ENCODE measurements around the gene TRAF3IP1. TPM values are rescaled to one million over a fixed set of nuclear protein-coding genes. Genes with fewer than 3 reads are reported as not detected.
A peak's percentile ranks its signal among the peaks of the same experiment; 100 is the strongest.
"Not testable (repeated sequence)": the region's sequence is repeated elsewhere in the genome, so short reads cannot be mapped to it uniquely, and the experiment has no call there.

The TRAF3IP1 gene
- total RNA-seq, 2 experiments from 2014 or later, result 5.1 to 6.9 TPM

DNA sequence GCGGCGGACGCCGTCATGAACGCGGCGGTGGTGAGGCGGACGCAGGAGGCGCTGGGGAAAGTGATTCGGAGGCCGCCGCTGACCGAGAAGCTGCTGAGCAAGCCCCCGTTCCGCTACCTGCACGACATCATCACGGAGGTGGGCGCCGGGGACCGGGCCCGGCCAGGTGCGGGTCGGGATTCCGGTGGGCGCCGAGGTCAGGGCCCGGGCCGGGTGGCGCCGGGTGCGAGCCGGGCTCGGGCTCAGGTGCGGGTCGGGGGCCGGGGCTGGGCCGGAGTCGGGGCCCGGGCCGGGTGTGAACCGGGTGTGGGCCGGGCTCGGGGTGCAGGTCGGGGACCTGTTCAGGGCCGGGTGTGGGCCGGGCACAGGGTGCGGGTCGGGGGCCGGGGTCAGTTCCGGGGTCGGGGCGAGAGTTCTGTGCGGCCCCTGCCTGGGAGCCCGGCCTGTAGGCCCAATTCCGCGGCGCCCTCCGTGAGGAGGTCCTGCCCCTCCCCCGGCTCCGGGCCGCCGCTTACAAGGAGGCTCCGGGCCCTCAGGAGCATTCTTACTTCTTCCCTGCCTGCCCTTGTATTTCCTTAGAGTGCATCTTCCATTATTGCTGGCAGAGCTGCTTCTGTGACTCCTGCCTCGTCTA, 447 bp downstream of the TRAF3IP1 start:
- peaks cover 29% of the 10 kb centered on the region for H3K4me1 Mint-ChIP-seq (ENCODE audit: low read depth)
- H3K27me3 Mint-ChIP-seq, result no peaks in the 10 kb centered on the region
- CTCF ChIA-PET, result no interaction called here
- Histone ChIP-seq H3K4me3 (ENCODE audit: low read length) (peak overlapping the region; percentile 46), H3K36me3 (ENCODE audit: insufficient read depth, low read length) (no peaks in the 10 kb centered on the region), H3K27ac (ENCODE audit: low read depth in 1 of 2, low read length in 2 of 2) (no peak overlapping the region), H3K27me3 (ENCODE audit: control insufficient read depth in 1 of 2, insufficient read depth in 2 of 2, low read length in 2 of 2) (no peaks in the 10 kb centered on the region), H3K9me3 (ENCODE audit: control insufficient read depth in 1 of 2, insufficient read depth in 1 of 2, low read length in 2 of 2) (no peaks in the 10 kb centered on the region), H3K4me1 (ENCODE audit: insufficient read depth, low read length) (peaks cover 20% of the 10 kb centered on the region)
- POLR2A ChIA-PET, result interaction anchor here (1.4 kb wide), 1 partner anchor 32 kb away, joined by 5 read pairs; the partner anchor contains the start of gene PER2
- TF ChIP-seq, protein P1, sequence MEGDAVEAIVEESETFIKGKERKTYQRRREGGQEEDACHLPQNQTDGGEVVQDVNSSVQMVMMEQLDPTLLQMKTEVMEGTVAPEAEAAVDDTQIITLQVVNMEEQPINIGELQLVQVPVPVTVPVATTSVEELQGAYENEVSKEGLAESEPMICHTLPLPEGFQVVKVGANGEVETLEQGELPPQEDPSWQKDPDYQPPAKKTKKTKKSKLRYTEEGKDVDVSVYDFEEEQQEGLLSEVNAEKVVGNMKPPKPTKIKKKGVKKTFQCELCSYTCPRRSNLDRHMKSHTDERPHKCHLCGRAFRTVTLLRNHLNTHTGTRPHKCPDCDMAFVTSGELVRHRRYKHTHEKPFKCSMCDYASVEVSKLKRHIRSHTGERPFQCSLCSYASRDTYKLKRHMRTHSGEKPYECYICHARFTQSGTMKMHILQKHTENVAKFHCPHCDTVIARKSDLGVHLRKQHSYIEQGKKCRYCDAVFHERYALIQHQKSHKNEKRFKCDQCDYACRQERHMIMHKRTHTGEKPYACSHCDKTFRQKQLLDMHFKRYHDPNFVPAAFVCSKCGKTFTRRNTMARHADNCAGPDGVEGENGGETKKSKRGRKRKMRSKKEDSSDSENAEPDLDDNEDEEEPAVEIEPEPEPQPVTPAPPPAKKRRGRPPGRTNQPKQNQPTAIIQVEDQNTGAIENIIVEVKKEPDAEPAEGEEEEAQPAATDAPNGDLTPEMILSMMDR (IDR thresholded peaks at IDR 0.05), result no peak
- intact Hi-C loops (cut with DNase I, micrococcal nuclease), result loop anchor here (1.0 to 2.0 kb wide), 2 partner anchors 31 to 32 kb away; partner anchors contain the start of gene PER2 (in 1 of the 2)
- no peak overlapping the region for H3K27ac Mint-ChIP-seq
- no peaks in the 10 kb centered on the region for H3K9me3 Mint-ChIP-seq
- peaks cover 13% of the 10 kb centered on the region for H3K36me3 Mint-ChIP-seq (ENCODE audit: low read depth)
- ATAC-seq (ENCODE audit: poor library complexity) (peak; percentile 52), DNase-seq (peak in 5 of 14 experiments; percentile 5 to 34 (median 20))
- peak overlapping the region; percentile 88 for H3K4me3 Mint-ChIP-seq

DNA sequence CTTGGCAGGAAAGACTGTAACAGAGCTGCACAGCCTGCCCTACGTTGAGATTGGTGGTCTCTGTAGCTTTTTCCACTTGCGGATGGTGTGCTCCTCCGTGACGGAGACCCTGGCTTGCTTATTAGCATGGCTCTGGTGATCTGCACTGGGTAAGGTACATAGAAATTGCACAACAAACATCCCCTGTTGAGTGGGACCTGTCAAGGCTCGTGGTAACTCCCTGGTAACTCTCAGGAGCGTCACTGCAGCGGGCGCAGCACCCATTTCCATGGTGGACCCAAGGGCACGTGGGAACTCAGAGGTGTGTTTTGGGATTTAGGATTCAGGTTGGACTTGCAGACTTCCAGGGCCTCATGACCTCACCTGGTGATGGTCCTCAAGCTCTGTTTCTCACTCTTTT, 1.1 kb downstream of the TRAF3IP1 start:
- TF ChIP-seq, protein P1 (IDR thresholded peaks at IDR 0.05), result no peak
- H3K27me3 Mint-ChIP-seq, result no peaks in the 10 kb centered on the region
- ATAC-seq (ENCODE audit: poor library complexity) (no peak), DNase-seq (no peak)
- ChIA-PET CTCF (no interaction called here), POLR2A (interaction anchor here (1.4 kb wide), 1 partner anchor 33 kb away, joined by 5 read pairs; the partner anchor contains the start of gene PER2)
- H3K27ac Mint-ChIP-seq, result no peak overlapping the region
- peaks cover 5% of the 10 kb centered on the region for H3K36me3 ChIP-seq (ENCODE audit: insufficient read depth, low read length)
- H3K4me1 Mint-ChIP-seq (ENCODE audit: low read depth), result peaks cover 29% of the 10 kb centered on the region
- peaks cover 14% of the 10 kb centered on the region for H3K36me3 Mint-ChIP-seq (ENCODE audit: low read depth)
- H3K9me3 ChIP-seq (ENCODE audit: control insufficient read depth in 1 of 2, insufficient read depth in 1 of 2, low read length in 2 of 2), result no peaks in the 10 kb centered on the region
- no peak overlapping the region for H3K27ac ChIP-seq (ENCODE audit: low read depth in 1 of 2, low read length in 2 of 2)
- no peaks in the 10 kb centered on the region for H3K9me3 Mint-ChIP-seq
- H3K4me1 ChIP-seq (ENCODE audit: insufficient read depth, low read length), result peaks cover 20% of the 10 kb centered on the region
- peak overlapping the region; percentile 85 for H3K4me3 Mint-ChIP-seq
- no peaks in the 10 kb centered on the region for H3K27me3 ChIP-seq (ENCODE audit: control insufficient read depth in 1 of 2, insufficient read depth in 2 of 2, low read length in 2 of 2)
- intact Hi-C loops (cut with DNase I, micrococcal nuclease), result loop anchor here in 1 of 2 experiments (2.0 kb wide), 1 partner anchor 33 kb away; the partner anchor contains the start of gene PER2
- H3K4me3 ChIP-seq (ENCODE audit: low read length), result peak overlapping the region; percentile 46

DNA sequence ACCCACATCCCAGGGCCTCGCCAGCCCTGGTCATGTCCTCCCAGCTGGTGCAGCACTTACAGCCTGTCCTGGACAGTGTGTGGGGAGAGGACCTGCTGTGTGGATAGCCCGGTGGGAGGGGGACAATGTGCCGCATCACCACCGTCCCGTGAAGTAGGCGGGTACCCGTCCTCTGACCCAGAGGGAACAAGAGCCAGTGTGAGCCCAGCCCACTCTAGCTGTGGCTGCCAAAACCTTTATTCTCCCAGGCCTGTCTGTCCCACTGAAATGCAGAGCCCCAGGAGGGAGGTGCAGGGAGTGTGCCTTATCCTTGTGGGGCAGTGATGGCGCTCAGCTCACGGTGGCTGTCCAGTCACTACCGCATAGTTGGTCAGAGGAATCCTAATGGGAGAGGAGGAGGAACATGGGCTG, 1.7 kb downstream of the TRAF3IP1 start:
- Histone ChIP-seq H3K9me3 (ENCODE audit: control insufficient read depth in 1 of 2, insufficient read depth in 1 of 2, low read length in 2 of 2) (no peaks in the 10 kb centered on the region), H3K4me1 (ENCODE audit: insufficient read depth, low read length) (peaks cover 20% of the 10 kb centered on the region), H3K36me3 (ENCODE audit: insufficient read depth, low read length) (peaks cover 5% of the 10 kb centered on the region), H3K4me3 (ENCODE audit: low read length) (no peak overlapping the region), H3K27ac (ENCODE audit: low read depth in 1 of 2, low read length in 2 of 2) (no peak overlapping the region), H3K27me3 (ENCODE audit: control insufficient read depth in 1 of 2, insufficient read depth in 2 of 2, low read length in 2 of 2) (no peaks in the 10 kb centered on the region)
- DNase-seq (peak in 1 of 14 experiments; percentile 2), ATAC-seq (ENCODE audit: poor library complexity) (no peak)
- intact Hi-C loops (cut with DNase I, micrococcal nuclease), result loop anchor here in 1 of 2 experiments (2.0 kb wide), 1 partner anchor 103 kb away; no protein-coding TSS in a partner anchor
- H3K4me1 Mint-ChIP-seq (ENCODE audit: low read depth), result peaks cover 29% of the 10 kb centered on the region
- H3K4me3 Mint-ChIP-seq, result peak overlapping the region; percentile 85
- ChIA-PET POLR2A (no interaction called here), CTCF (no interaction called here)
- no peak overlapping the region for H3K27ac Mint-ChIP-seq
- H3K27me3 Mint-ChIP-seq, result no peaks in the 10 kb centered on the region
- H3K9me3 Mint-ChIP-seq, result no peaks in the 10 kb centered on the region
- H3K36me3 Mint-ChIP-seq (ENCODE audit: low read depth), result peaks cover 14% of the 10 kb centered on the region
- TF ChIP-seq, protein P1 (IDR thresholded peaks at IDR 0.05), result no peak

DNA sequence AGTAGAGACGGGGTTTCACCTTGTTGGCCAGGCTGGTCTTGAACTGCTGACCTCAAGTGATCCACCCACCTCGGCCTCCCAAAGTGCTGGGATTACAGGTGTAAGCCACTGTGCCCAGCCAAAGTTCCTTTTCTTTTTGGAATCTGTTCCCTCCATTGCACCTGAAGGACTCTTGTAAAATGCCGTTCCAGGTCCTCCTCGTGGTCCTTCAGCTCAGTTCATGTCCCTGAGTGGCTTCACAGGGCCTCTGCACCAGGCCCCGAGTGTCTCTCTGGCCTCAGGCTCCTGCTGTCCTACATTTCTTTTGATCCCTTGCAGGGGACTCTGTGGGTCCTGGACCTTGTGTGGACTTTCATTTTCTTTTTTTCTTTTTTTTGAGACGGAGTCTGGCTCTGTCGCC, 3.9 kb downstream of the TRAF3IP1 start:
- H3K36me3 ChIP-seq (ENCODE audit: insufficient read depth, low read length); CTCF ChIA-PET; H3K27ac ChIP-seq (ENCODE audit: low read depth in 1 of 2, low read length in 2 of 2); intact Hi-C loops (cut with DNase I, micrococcal nuclease); H3K9me3 ChIP-seq (ENCODE audit: control insufficient read depth in 1 of 2, insufficient read depth in 1 of 2, low read length in 2 of 2); H3K27me3 ChIP-seq (ENCODE audit: control insufficient read depth in 1 of 2, insufficient read depth in 2 of 2, low read length in 2 of 2); H3K27ac Mint-ChIP-seq; H3K27me3 Mint-ChIP-seq; H3K4me3 ChIP-seq (ENCODE audit: low read length); ATAC-seq (ENCODE audit: poor library complexity); H3K4me3 Mint-ChIP-seq; DNase-seq; POLR2A ChIA-PET; H3K9me3 Mint-ChIP-seq: not testable (repeated sequence)
- Mint-ChIP-seq H3K36me3 (ENCODE audit: low read depth) (peaks cover 36% of the 10 kb centered on the region), H3K4me1 (ENCODE audit: low read depth) (peaks cover 26% of the 10 kb centered on the region)
- H3K4me1 ChIP-seq (ENCODE audit: insufficient read depth, low read length), result peaks cover 20% of the 10 kb centered on the region

Measured in CD4-positive, alpha-beta T cell (primary cell).